K562 (cell line): ENCODE data around the gene C1QC. TPM values are rescaled to one million over a fixed set of nuclear protein-coding genes. Genes with fewer than 3 reads are reported as not detected.

Experiments
- ATAC-seq: fragments of 200-7000 bp; cut with Tn5 transposase; 3 replicates; pipeline ENCODE4 v1.9.1; 2020; ENCODE audit warnings: moderate library complexity
- BruUV-seq: library from RNA; stranded (reverse); fragments of 400-500 nt; replicated peaks from 2 replicates; lab custom pipeline; 2021; lab: Mats Ljungman, UMichigan
- CTCF ChIA-PET: fragments of 300-600 bp; formaldehyde crosslinking; extraction: SDS; loops from one replicate; lab custom pipeline; 2021; ENCODE audit warnings: low intra/inter-chr PET ratio; lab: Yijun Ruan, JAX
- POLR2A ChIA-PET: fragments of 300-600, 350-650 bp; sonication (Branson Sonifier 250); formaldehyde crosslinking; extraction: SDS; loops from one replicate; lab custom pipeline; 2021; ENCODE audit warnings: antibody characterized with exemption, inconsistent platforms; lab: Yijun Ruan, JAX
- DNase-seq, 4 experiments: peaks; one replicate each; pipeline versions ENCODE4 v3.0.0 to v3.0.0-alpha.2; 2011 to 2018; ENCODE audit warnings: low spot score in 3 of 4, mixed read lengths in 3 of 4; ENCODE audit errors: extremely low read depth in 1 of 4
- FAIRE-seq: peaks from 2 replicates; lab custom pipeline; 2011; peaks lifted over from hg19 to GRCh38; lab: Jason Lieb, UNC
- H2AFZ ChIP-seq: 2 replicates; pipeline ENCODE4 v1.6.0; 2011; ENCODE audit warnings: low read depth, low read length, control low read depth, inconsistent platforms
- H3K27ac ChIP-seq: fragments of 200-600 bp; 3 replicates; pipeline ENCODE4 v1.8.0; 2011; ENCODE audit warnings: low read depth, mild to moderate bottlenecking, control low read depth, inconsistent platforms, low read length, moderate library complexity, mixed read lengths; ENCODE audit errors: extremely low read depth
- H3K27me3 ChIP-seq, 2 experiments: fragments of 300-600 bp in 1 of 2; 2 replicates in 1 of 2; 3 replicates in 1 of 2; pipeline versions ENCODE4 v1.6.0 to v1.8.0; 2011; ENCODE audit warnings: inconsistent platforms in 2 of 2, low read length in 2 of 2, mild to moderate bottlenecking in 1 of 2, mixed read lengths in 1 of 2, moderate library complexity in 1 of 2; ENCODE audit not compliant: control insufficient read depth in 2 of 2, insufficient read depth in 2 of 2
- H3K36me3 ChIP-seq: fragments of 300-600 bp; 3 replicates; pipeline ENCODE4 v1.8.0; 2011; ENCODE audit warnings: mild to moderate bottlenecking, low read length, inconsistent platforms; ENCODE audit not compliant: control insufficient read depth, insufficient read depth
- H3K4me1 ChIP-seq, 2 experiments: fragments of 200-600 bp in 1 of 2; replicated peaks in 1 of 2; 2 replicates in 1 of 2; 3 replicates in 1 of 2; pipeline versions ENCODE4 v1.5.1 to v1.8.0; 2011; ENCODE audit warnings: inconsistent platforms in 2 of 2, low read length in 2 of 2, mild to moderate bottlenecking in 1 of 2, mixed read lengths in 1 of 2, moderate library complexity in 1 of 2; ENCODE audit not compliant: control insufficient read depth in 2 of 2, insufficient read depth in 2 of 2
- H3K4me2 ChIP-seq: 2 replicates; pipeline ENCODE4 v1.6.1; 2011; ENCODE audit warnings: low read length, control low read depth, inconsistent platforms, mixed read lengths; ENCODE audit not compliant: insufficient read depth
- H3K4me3 ChIP-seq: fragments of 200-600 bp; sonication (generic), shearing (Covaris generic); 2 replicates; pipeline ENCODE4 v1.5.1; 2016; ENCODE audit warnings: control low read depth, inconsistent platforms
- H3K79me2 ChIP-seq: fragments of 200-600 bp; 3 replicates; pipeline ENCODE4 v1.8.0; 2011; ENCODE audit warnings: low read length, inconsistent platforms; ENCODE audit not compliant: control insufficient read depth, insufficient read depth
- H3K9ac ChIP-seq, 2 experiments: 2 replicates each; pipeline versions ENCODE4 v1.6.0 to v1.6.1; 2011; ENCODE audit warnings: low read depth in 2 of 2, low read length in 2 of 2, control low read depth in 1 of 2, inconsistent platforms in 1 of 2, mild to moderate bottlenecking in 1 of 2, mixed read lengths in 1 of 2; ENCODE audit not compliant: insufficient read depth in 1 of 2
- H3K9me1 ChIP-seq: one replicate; pipeline ENCODE4 v1.6.0; 2011; ENCODE audit warnings: inconsistent platforms, mild to moderate bottlenecking, low read length, moderate library complexity; ENCODE audit not compliant: control insufficient read depth, insufficient read depth
- H3K9me3 ChIP-seq: replicated peaks from 2 replicates; pipeline ENCODE4 v1.5.1; 2011; ENCODE audit warnings: low read depth, low read length, inconsistent platforms; ENCODE audit not compliant: control insufficient read depth, insufficient read depth
- H4K20me1 ChIP-seq: replicated peaks from 2 replicates; pipeline ENCODE4 v1.6.1; 2011; ENCODE audit warnings: low read length, inconsistent platforms, mixed read lengths; ENCODE audit not compliant: control insufficient read depth, insufficient read depth
- BMI1 ChIP-seq: fragments of 150-350 bp; IDR thresholded peaks from 2 replicates; pipeline ENCODE4 v1.6.1; 2014; ENCODE audit warnings: low read length
- BRF1 ChIP-seq: IDR thresholded peaks from 3 replicates; pipeline ENCODE4 v1.6.1; 2011; ENCODE audit warnings: borderline replicate concordance, mild to moderate bottlenecking; ENCODE audit not compliant: insufficient read length; ENCODE audit errors: extremely low read depth
- KAT7 ChIP-seq: sonication (generic); formaldehyde crosslinking; IDR thresholded peaks from 2 replicates; pipeline ENCODE4 v1.8.0; 2022; ENCODE audit warnings: missing genetic modification reagents, mild to moderate bottlenecking, borderline replicate concordance
- MAZ ChIP-seq, 2 experiments: fragments of 450-650 bp in 1 of 2; sonication (generic) in 1 of 2; formaldehyde crosslinking; IDR thresholded peaks in 1 of 2; conservative IDR thresholded peaks in 1 of 2; 2 replicates each; pipeline versions ENCODE4 v1.4.0 to v1.5.0; 2020; ENCODE audit warnings: mild to moderate bottlenecking in 1 of 2, missing genetic modification reagents in 1 of 2
- NFATC3 ChIP-seq: fragments of 450-650 bp; IDR thresholded peaks from 2 replicates; pipeline ENCODE4 v1.6.1; 2017; ENCODE audit warnings: mild to moderate bottlenecking
- RCOR1 ChIP-seq, 2 experiments: IDR thresholded peaks; 2 replicates each; pipeline ENCODE4 v1.6.1; 2012; ENCODE audit warnings: low read depth in 2 of 2, low read length in 2 of 2, borderline replicate concordance in 1 of 2, improper control_type of control experiment in 1 of 2
- SREBF2 ChIP-seq: sonication (generic); formaldehyde crosslinking; IDR thresholded peaks from 2 replicates; pipeline ENCODE4 v1.4.0; 2020; ENCODE audit warnings: mild to moderate bottlenecking, missing genetic modification reagents
- SRSF9 ChIP-seq: fragments of 200-400 bp; formaldehyde crosslinking; IDR thresholded peaks from 2 replicates; pipeline ENCODE4 v1.6.1; 2017; ENCODE audit warnings: low read depth, low read length, borderline replicate concordance
- TCF3 ChIP-seq: sonication (generic); formaldehyde crosslinking; IDR thresholded peaks from 2 replicates; pipeline ENCODE4 v1.4.0; 2020; ENCODE audit warnings: mild to moderate bottlenecking, missing genetic modification reagents
- ZBTB17 ChIP-seq: fragments of 450-650 bp; formaldehyde crosslinking; IDR thresholded peaks from 2 replicates; pipeline ENCODE4 v1.4.0; 2020; ENCODE audit warnings: mild to moderate bottlenecking
- whole genome bisulfite sequencing: fragments of 100-300 bp; shearing (Covaris generic); methylation state at CpG from one replicate; pipeline ENCODE4 v1.1.6; 2016; ENCODE audit warnings: low coverage, mixed read lengths; ENCODE audit not compliant: insufficient coverage; ENCODE audit errors: missing lambda C conversion rate; 5-methylcytosine and 5-hydroxymethylcytosine counted together
- in situ Hi-C: fragments of 300-500 bp; cut with MboI; formaldehyde crosslinking; loops from 4 replicates; pipeline ENCODE4 v1.15.0; 2018; ENCODE audit warnings: inconsistent platforms, mixed read lengths
- intact Hi-C: fragments of 100-400 bp; cut with micrococcal nuclease; formaldehyde crosslinking; loops from 2 replicates; pipeline ENCODE4 v1.14.2; 2022
- polyA plus RNA-seq, 8 experiments: library from polyadenylated mRNA; depleted of rRNA in 4 of 8; stranded (reverse) in 5 of 8; unstranded in 3 of 8; fragments of >200 nt; fragmentation: Nextera tagmentation in 2 of 8; fragmentation: Illumina TruSeq in 1 of 8; extraction: Ambion mirVana in 2 of 8; extraction: Trizol in 1 of 8; gene quantifications; 2 replicates each; pipeline versions ENCODE4 v1.2.1 to v1.2.3, GENCODE V29; 2011 to 2014; ENCODE audit warnings: inconsistent platforms in 1 of 8, missing spikeins in 1 of 8
- total RNA-seq, 7 experiments: library from RNA; depleted of rRNA in 6 of 7; stranded (reverse); fragments of >200 nt in 6 of 7; fragmentation: Illumina TruSeq in 2 of 7; extraction: Trizol in 2 of 7; gene quantifications; 2 replicates each; pipeline versions ENCODE4 v1.2.1 to v1.2.3, GENCODE V29; 2011 to 2021; ENCODE audit warnings: low replicate concordance in 1 of 7
- TF ChIP-seq, protein P1 (sequence below): fragments of 450-650 bp; conservative IDR thresholded peaks from 2 replicates; pipeline ENCODE4 v1.6.1; 2016; ENCODE audit warnings: missing genetic modification characterization, low read depth, mild to moderate bottlenecking, missing compliant biosample characterization, moderate library complexity
- TF ChIP-seq, protein P2 (sequence below): fragments of 450-650 bp; formaldehyde crosslinking; IDR thresholded peaks from 2 replicates; pipeline ENCODE4 v1.4.0; 2020; ENCODE audit warnings: mild to moderate bottlenecking, moderate library complexity
- TF ChIP-seq, protein P3 (sequence below): sonication (generic); formaldehyde crosslinking; IDR thresholded peaks from 2 replicates; pipeline ENCODE4 v1.4.0; 2020; ENCODE audit warnings: mild to moderate bottlenecking, missing genetic modification reagents
- TF ChIP-seq, protein P4 (sequence below): fragments of 250-450 bp; sonication (Bioruptor Pico); IDR thresholded peaks from 2 replicates; pipeline ENCODE4 v1.4.0; 2020; ENCODE audit warnings: mild to moderate bottlenecking, moderate library complexity

C1QC gene
- total and polyA plus RNA-seq, 9 of the 15 experiments (the other 6 are each of a cell fraction or from before 2014, with no cell fraction given), result 0.69 TPM; not detected in 8

GRCh38 chr1:22594396-22594795 is 49.0 kb upstream of the C1QC start:
- TF ChIP-seq ZBTB17 (CRISPR knock-in tag), result no peak
- TF ChIP-seq BMI1, result no peak
- no peak for TF ChIP-seq SREBF2 (CRISPR knock-in tag)
- no peak for TF ChIP-seq KAT7 (CRISPR knock-in tag)
- TF ChIP-seq, protein P1, sequence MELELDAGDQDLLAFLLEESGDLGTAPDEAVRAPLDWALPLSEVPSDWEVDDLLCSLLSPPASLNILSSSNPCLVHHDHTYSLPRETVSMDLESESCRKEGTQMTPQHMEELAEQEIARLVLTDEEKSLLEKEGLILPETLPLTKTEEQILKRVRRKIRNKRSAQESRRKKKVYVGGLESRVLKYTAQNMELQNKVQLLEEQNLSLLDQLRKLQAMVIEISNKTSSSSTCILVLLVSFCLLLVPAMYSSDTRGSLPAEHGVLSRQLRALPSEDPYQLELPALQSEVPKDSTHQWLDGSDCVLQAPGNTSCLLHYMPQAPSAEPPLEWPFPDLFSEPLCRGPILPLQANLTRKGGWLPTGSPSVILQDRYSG, result no peak
- TF ChIP-seq SRSF9, result no peak
- TF ChIP-seq, protein P2, sequence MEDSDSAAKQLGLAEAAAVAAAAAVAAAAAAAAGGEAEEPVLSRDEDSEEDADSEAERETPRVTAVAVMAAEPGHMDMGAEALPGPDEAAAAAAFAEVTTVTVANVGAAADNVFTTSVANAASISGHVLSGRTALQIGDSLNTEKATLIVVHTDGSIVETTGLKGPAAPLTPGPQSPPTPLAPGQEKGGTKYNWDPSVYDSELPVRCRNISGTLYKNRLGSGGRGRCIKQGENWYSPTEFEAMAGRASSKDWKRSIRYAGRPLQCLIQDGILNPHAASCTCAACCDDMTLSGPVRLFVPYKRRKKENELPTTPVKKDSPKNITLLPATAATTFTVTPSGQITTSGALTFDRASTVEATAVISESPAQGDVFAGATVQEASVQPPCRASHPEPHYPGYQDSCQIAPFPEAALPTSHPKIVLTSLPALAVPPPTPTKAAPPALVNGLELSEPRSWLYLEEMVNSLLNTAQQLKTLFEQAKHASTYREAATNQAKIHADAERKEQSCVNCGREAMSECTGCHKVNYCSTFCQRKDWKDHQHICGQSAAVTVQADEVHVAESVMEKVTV (CRISPR knock-in tag), result no peak
- TF ChIP-seq BRF1, result no peak
- no peak for TF ChIP-seq RCOR1 (IDR thresholded peaks at IDR 0.05; ENCODE audit: borderline replicate concordance in 1 of 2, low read depth in 2 of 2, low read length in 2 of 2)
- TF ChIP-seq, protein P3, sequence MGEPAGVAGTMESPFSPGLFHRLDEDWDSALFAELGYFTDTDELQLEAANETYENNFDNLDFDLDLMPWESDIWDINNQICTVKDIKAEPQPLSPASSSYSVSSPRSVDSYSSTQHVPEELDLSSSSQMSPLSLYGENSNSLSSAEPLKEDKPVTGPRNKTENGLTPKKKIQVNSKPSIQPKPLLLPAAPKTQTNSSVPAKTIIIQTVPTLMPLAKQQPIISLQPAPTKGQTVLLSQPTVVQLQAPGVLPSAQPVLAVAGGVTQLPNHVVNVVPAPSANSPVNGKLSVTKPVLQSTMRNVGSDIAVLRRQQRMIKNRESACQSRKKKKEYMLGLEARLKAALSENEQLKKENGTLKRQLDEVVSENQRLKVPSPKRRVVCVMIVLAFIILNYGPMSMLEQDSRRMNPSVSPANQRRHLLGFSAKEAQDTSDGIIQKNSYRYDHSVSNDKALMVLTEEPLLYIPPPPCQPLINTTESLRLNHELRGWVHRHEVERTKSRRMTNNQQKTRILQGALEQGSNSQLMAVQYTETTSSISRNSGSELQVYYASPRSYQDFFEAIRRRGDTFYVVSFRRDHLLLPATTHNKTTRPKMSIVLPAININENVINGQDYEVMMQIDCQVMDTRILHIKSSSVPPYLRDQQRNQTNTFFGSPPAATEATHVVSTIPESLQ (CRISPR knock-in tag), result no peak
- TF ChIP-seq, protein P4, sequence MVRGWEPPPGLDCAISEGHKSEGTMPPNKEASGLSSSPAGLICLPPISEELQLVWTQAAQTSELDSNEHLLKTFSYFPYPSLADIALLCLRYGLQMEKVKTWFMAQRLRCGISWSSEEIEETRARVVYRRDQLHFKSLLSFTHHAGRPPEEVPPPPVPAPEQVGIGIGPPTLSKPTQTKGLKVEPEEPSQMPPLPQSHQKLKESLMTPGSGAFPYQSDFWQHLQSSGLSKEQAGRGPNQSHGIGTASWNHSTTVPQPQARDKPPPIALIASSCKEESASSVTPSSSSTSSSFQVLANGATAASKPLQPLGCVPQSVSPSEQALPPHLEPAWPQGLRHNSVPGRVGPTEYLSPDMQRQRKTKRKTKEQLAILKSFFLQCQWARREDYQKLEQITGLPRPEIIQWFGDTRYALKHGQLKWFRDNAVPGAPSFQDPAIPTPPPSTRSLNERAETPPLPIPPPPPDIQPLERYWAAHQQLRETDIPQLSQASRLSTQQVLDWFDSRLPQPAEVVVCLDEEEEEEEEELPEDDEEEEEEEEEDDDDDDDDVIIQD (CRISPR knock-in tag), result no peak
- TF ChIP-seq MAZ (CRISPR knock-in tag; conservative IDR thresholded peaks at IDR 0.05 in 1 of 2, IDR thresholded peaks at IDR 0.05 in 1 of 2), result no peak
- no peak for TF ChIP-seq TCF3 (CRISPR knock-in tag)
- no peak for TF ChIP-seq NFATC3
- Histone ChIP-seq H3K9me3 (no peaks in the 10 kb centered on the region), H4K20me1 (peaks cover 22% of the 10 kb centered on the region), H3K9me1 (peaks cover 4% of the 10 kb centered on the region), H3K4me1 (peaks cover 0 to 17% of the 10 kb centered on the region in 2 experiments; a peak in 1 of 5 replicates), H3K4me3 (no peak overlapping the region), H3K27ac (no peak overlapping the region), H3K27me3 (peaks cover 45 to 84% of the 10 kb centered on the region in 2 experiments), H3K4me2 (no peak overlapping the region), H3K9ac (no peak overlapping the region), H3K36me3 (no peaks in the 10 kb centered on the region), H3K79me2 (no peaks in the 10 kb centered on the region), H2AFZ (no peak overlapping the region)
- intact Hi-C loops, result no loop called here
- ATAC-seq (no peak), FAIRE-seq (no peak), DNase-seq (no peak)
- in situ Hi-C loops, result no loop called here
- ChIA-PET CTCF (no interaction called here), POLR2A (no interaction called here)
- WGBS, result 0% methylated on average over 10 of the region's 10 CpGs
- BruUV-seq, result no TSS peak
